KBM-7 (cell line): ENCODE measurements around the gene KRTAP6-1.

Experiments used
- DNase-seq: peaks from one replicate; pipeline ENCODE4 v3.0.0-alpha.2; 2015
- in situ Hi-C: fragments of 300-500 bp; cut with MboI; formaldehyde crosslinking; loops from 2 replicates; pipeline ENCODE4 v1.14.3; 2020; ENCODE audit warnings: low sequenced_read_pairs, low pct_unique_long_range_greater_than_20kb, mixed read lengths

KRTAP6-1 gene, protein sequence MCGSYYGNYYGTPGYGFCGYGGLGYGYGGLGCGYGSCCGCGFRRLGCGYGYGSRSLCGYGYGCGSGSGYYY

DNA sequence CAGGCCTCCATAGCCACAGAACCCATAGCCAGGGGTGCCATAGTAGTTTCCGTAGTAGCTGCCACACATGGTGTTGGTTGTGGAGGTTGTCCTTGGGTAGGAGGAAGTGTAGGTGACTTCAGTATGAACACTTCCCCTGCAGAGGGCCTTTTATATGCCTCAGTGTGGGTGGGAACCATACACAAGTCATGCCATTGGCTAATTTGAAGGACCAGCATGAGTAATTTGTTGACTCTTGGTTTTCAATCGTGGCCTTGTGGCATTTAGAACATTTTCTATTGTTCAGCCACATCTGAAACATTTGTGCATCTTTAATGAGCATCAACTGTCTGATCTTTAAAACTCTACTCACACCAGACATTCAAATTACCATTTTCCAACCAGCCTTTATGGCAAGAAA is at the start of gene KRTAP6-1:
TSS of gene KRTAP6-1 (minus strand) at position 95 of the 400 bp plus-strand sequence. CDS start at position 69, 26 bp downstream.
- in situ Hi-C loops, result no loop called here
- DNase-seq, result no peak

DNA sequence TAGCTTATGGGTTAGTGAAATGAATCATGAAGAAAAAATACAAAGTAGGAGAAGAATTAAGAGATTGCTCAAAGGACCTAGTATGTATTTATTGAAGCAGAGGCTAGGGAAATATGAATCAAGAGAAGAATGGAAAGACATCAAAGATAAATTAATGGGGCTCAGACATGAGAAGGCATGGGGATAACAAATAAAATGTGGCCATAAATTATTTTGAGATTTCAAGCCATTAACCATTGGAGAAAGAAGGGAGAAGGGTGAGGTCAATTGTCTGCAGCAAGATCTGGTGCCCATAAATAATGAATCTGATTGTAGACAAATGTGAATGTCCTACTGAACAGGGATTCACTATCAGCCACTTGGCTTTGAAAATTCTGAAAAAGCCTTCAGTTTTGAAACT is 39.2 kb upstream of the KRTAP6-1 start:
- DNase-seq, result no peak
- in situ Hi-C loops, result no loop called here

DNA sequence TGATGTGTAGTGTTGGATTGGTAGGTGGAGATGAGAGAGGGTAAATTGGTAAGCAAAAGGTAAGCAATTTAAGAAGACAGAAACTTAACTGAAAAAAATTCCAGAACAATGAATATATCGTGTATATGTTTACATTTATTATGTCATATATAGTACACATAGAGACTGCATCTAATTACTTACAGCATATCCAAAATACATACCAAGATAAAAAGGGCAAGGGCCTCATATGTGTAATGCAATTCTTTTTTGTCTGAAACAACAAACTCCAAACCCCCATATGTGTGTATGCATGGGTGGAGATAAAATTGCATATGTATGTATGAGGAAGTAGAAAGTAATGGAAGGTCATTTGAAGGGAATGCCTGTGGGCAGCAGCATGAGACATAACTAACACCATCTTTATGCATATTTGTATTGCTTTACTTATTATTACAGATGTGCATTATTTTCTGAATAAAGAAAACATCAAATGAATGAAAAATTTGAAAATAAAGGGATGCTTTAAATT is 33.2 kb upstream of the KRTAP6-1 start:
- no peak for DNase-seq
- in situ Hi-C loops, result no loop called here

DNA sequence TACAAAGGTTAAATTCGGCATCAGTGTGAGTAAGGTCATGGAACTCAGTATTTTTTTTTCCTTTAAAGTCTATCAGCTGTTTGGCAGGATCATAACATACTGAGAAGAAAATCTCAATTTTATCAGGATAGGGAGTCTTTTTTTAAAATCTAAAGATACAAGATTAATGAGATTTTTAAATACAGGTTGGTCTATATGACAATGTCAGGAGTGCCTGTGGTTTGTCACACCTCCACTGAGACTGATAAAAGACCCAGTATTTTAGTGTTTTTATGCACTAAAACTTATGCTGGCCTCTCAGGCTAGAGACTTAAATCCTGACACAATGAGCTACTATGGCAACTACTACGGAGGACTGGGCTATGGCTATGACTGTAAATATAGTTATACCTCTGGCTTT is 28.8 kb upstream of the KRTAP6-1 start, which contains the start of gene KRTAP20-3:
TSS of gene KRTAP20-3 (plus strand) at position 301 of the 400 bp plus-strand sequence.
- no peak for DNase-seq
- in situ Hi-C loops, result no loop called here

DNA sequence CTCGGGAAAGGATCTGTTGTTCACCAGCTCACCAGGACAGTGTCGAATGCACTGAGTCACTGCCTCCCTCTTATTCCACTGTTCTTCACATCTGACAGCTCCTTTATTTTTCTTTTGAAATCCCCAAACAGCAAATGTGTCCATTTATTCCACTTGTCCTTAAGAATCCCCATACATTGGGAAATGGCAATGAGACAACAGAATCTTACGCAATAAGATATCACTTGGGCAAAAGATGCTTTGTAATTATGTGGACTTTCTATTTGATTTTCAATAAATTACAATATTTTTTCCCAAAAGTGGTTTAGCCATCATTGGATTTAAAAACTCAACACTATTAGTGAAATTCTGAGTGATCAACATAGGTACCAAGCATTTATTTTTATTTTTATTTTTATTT is 25.0 kb upstream of the KRTAP6-1 start:
- DNase-seq, result no peak
- in situ Hi-C loops, result no loop called here

DNA sequence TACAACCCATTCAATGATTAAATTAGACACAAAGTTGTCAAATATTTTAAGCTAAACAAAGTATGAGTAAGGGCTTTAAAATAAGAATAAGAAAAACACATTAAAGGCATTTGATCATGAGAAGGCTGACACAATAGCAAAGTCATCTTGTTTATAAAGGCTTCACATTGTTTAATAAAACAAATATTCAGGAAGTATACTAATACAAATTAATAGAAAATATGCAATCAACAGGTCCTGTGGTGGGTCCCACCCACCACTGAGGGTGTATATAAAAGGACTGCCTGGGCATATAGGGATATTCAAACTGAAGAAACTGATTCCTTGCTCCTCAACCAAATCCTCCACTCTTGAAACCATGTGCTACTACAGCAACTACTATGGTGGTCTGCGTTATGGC is 21.2 kb upstream of the KRTAP6-1 start, which contains the start of gene KRTAP20-2:
TSS of gene KRTAP20-2 (plus strand) at position 301 of the 400 bp plus-strand sequence. CDS start at position 359, 58 bp downstream.
- no peak for DNase-seq
- in situ Hi-C loops, result no loop called here

DNA sequence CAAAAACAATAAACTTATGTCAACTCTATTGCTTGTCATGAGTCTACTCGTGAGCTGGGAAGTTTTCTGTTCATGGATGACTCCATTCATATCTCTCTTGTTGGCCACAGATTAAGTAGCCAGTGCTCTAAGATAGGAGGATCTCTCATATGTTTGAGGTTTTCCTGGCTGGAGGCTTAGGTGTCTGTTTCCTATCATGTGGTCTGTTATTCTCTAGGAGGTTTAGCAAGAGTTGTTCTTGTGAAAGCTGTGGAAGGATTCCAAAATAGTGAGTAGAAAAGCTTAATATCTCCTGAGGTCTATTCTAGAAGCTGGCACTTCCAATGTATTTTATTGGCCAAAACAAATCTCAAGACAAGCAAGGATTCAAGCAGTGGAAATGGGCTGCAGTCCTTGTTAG is 15.5 kb upstream of the KRTAP6-1 start:
- in situ Hi-C loops, result no loop called here
- DNase-seq, result no peak

DNA sequence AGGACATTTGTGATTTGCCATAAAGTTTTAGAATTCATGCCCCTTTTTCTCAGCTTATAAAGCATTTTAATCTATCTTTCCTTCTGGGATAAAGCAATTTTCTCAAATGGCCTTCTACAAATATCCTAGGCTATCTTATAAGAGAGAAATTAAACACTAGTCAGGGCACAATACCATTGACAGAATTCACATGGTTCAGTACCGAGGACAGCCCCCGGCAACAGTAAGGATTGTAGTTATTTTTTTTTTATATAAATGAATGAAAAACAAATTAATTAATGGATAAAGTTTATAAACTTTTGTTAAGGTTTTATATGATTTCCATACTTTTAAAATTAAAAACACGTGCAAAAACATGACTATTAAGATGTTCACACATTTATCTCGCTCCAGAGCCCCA is 14.4 kb upstream of the KRTAP6-1 start:
- in situ Hi-C loops, result no loop called here
- DNase-seq, result no peak

DNA sequence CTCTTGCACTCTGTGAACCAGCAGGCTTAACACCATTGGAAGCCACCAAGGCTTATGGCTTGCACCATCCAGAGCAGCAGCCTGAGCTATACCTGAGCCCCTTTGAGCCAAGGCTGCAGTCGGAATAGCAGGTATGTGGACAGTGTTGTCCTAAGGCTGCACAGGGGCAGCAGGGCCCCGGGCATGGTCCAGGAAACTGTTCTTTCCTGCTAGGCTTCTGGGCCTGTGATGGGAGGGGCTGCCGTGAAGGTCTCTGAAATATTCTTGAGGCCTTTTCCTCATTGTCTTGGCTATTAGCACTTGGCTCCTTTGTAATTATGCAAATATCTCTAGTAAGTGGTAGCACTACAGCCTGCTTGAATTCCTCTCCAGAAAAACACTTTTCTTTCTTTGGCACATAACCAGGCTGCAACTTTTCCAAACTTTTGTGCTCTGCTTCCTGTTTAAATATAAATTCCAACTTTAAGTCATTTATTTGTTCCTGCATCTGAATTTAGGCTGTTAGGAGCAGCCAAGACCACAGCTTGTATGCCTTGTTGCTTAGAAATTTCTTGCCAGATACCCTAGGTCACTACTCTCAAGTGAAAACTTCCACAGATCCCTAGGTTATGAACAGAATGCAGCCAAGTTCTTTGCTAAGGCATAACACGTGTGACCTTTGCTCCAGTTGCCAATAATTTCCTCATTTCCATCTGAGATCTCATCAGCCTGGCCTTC is 11.9 kb upstream of the KRTAP6-1 start:
- in situ Hi-C loops, result no loop called here

DNA sequence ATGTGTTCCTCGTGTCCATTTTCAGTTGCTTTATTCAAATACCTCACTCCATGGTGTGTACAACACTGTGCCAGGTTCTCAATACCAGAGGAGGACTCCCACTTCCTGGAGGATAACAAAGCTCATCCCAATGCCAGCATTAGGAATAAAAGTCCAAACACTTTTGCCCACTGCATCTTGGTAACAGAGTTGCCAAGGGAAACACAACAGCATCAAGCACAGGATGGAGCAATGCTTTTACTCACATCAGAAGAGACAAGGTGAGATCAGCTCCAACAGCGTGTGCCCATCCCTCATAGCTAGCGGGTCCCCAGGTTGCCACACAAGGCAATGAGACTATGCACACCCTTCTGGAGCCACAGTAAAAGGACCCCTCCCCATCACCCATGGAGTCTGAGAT is 9.6 kb upstream of the KRTAP6-1 start:
- in situ Hi-C loops, result no loop called here

More for the DNA sequence above, 11.9 kb upstream of the KRTAP6-1 start:
- no peak for DNase-seq

DNA sequence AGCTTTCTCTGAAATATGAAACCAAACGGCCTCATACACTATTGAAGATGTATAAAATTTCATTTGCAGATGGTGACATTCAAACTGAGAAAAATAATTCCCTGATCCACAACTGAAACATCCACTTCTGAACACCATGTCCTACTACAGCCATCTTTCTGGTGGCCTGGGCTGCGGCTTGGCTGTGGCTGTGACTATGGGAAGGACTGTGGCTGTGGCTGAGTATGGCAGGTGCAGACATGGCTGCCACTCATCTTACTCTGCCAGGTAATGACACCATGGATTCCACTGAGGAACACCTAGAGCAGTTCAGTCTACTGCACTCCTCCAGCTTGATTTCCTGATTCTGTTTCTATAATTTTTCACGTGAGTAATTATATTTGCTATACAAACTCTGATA is 6.8 kb upstream of the KRTAP6-1 start, which contains the start of gene KRTAP20-4:
TSS of gene KRTAP20-4 (plus strand) at position 106 of the 400 bp plus-strand sequence.
- in situ Hi-C loops, result no loop called here
- DNase-seq, result no peak

More for the DNA sequence above, 9.6 kb upstream of the KRTAP6-1 start:
- DNase-seq, result no peak

DNA sequence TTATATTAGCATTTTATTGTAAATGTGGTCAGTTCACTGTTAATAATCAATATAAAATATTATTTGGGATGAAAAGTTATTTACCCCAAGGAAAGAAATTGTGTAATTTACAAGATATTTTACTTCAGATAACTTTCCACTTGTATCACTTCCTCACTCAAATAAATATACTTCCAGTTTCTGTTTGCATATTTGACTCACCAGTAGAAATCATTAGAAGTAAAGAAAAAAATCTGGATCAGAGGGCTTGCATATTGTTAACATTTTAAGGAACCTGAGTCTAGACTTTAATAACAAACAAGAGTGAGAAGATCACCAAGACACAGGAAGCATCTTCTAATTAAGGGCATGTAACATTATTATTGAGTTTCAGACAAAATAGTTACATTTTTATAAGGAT is 6.3 kb upstream of the KRTAP6-1 start:
- in situ Hi-C loops, result no loop called here
- DNase-seq, result no peak

DNA sequence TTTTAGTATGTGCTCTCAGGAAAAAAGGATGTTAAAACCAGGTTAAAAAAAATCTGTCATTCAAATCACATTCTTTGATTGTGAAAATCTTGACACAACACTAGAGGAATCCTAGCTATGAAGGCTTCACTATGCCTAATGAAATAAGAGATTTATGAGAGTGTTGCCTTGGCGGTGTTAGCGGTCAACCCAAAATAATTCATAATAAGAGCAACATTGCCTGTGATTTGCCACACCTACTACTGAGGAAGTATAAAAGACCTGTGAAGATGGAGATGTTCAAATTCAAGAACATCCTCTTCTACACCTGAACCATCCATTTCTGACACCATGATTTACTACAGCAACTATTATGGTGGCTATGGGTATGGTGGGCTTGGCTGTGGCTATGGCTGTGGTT is 2.4 kb upstream of the KRTAP6-1 start, which contains the start of gene KRTAP20-1:
TSS of gene KRTAP20-1 (plus strand) at position 301 of the 400 bp plus-strand sequence. CDS start at position 331, 30 bp downstream.
- in situ Hi-C loops, result no loop called here
- no peak for DNase-seq

DNA sequence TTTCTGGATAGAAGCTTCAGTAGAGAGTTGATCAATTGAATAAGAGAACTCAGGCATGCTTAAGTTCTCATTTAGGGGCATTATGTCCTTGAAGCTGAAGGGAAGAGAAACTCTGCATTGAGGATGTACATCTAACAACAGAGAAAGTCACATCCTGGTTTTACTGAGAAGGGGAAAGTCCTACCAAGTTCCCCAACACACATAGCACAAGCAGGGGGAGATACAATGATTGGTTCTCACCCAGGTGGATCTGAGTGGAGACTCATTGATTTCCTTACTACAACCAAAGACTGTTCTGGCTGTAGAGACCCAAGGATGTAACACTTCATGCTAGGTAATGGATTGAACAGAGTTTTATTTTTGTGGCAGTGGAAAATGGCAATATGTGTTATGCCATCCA is 1.5 kb upstream of the KRTAP6-1 start:
- in situ Hi-C loops, result no loop called here
- DNase-seq, result no peak

DNA sequence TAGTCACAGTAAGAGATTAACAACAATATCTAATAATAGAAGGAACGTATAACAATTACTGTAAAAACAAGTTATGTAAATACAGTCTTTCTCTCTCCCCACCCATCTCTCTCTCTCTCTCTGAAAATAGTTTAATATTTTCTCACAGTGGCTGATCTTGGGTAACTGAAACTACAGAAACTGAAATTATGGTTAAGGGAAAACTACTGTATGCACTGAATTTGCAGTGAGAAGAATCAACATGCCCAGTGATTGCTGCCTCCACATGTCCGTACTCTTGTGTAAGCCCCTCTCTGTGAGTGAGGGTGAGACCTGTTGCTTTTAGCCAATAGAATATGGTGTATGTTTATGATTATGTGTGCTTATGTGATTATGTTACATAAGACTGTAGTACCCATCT is 1.6 kb downstream of the KRTAP6-1 start:
- no peak for DNase-seq
- in situ Hi-C loops, result no loop called here

DNA sequence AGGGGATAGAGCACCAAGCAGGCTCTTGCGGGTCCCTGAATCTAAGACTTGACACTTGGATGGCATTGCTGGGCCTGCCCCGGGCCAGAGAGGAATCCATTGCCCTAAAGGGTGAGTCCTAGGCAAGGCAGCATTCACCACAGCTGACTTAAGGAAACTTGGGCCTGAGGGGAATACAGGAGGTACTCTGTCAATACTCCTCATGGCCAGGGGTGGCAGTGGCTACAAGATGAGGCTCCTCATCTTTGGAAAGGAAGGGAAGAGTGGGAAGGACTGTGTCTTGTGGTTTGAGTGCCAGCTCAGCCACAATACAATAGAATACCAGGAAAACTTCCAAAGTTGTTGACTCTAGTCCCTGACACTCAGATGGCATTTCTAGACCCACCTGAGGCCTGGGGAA is 7.8 kb downstream of the KRTAP6-1 start:
- no peak for DNase-seq
- in situ Hi-C loops, result no loop called here

DNA sequence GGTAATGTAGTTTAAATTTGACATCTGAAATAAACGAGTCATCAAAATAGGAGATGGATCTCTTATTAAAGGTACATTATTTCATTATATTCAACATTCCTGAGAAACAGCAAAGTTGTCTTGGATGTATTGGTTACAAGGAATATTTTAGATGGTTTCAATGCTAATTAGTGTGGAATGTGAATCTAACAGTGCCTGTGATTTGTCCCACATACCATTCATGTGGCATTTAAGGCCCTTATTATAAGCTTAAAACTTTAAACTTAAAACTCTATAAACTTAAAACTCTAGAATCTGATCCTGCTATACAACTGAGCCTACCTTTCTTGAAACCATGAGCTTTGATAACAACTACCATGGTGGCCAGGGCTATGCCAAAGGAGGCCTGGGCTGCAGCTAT is 12.9 kb downstream of the KRTAP6-1 start, which contains the start of gene KRTAP22-1:
TSS of gene KRTAP22-1 (plus strand) at position 301 of the 400 bp plus-strand sequence.
- in situ Hi-C loops, result no loop called here
- no peak for DNase-seq

DNA sequence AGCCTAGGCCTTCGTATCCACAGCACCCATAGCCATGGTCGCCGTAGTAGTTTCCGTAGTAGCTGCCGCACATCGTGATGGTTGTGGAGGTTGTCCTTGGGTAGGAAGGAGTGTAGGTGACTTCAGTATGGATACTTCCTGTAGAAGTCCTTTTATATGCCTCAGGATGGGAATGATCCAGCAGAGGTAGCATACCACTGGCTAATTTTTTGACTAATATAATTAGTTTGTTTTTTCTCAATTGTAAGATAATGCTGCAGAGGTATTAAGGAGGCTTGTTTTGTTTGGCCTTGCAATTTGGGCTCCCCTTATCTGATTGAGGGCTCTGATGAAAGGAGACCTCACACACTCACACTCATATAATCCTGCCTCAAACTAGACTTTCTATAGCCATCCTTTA is 14.9 kb downstream of the KRTAP6-1 start, which contains the start of gene KRTAP6-2:
TSS of gene KRTAP6-2 (minus strand) at position 101 of the 400 bp plus-strand sequence. CDS start at position 73, 28 bp downstream.
- no peak for DNase-seq
- in situ Hi-C loops, result no loop called here

DNA sequence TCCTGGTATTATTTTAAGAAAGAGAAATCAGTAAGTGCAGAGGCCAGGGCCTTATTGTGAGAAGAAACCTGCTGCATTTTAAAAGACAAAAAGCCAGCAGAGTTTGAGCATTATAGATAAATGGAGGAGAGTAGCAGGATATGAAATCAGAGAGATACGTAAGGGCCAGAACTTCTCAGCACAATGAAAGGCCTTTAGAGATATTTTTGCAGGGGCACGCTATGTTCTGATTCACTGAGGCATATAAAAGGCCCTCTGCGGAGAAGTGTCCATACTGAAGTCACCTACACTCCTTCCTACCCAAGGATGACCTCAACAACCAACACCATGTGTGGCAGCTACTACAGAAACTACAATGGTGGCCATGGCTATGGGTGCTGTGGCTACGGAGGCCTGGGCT is 21.6 kb downstream of the KRTAP6-1 start, which contains the start of gene KRTAP6-3:
TSS of gene KRTAP6-3 (plus strand) at position 301 of the 400 bp plus-strand sequence. CDS start at position 307, 6 bp downstream.
- in situ Hi-C loops, result no loop called here
- no peak for DNase-seq

DNA sequence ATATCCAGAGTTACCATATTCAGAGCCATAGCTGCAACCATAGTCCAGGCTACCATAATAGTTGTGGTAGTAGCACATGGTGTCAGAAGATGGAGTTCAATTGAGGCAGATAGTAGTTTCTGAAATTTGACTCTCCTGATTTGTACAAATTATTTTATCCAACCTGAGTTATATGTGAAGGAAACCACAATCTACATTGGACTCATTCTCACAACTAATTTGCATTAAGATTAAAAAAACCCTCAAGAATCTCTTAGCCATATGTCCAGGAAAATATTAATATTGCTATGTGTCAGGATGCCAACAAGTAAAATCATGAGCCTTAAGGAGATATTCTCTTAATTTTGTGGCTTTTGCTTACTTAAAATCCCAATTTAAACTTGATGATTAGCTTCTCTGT is 23.4 kb downstream of the KRTAP6-1 start, which contains the start of gene KRTAP22-2:
TSS of gene KRTAP22-2 (minus strand) at position 101 of the 400 bp plus-strand sequence.
- in situ Hi-C loops, result no loop called here
- no peak for DNase-seq
